ENCODE measurements around the gene SRBD1. TPM values are rescaled to one million over a fixed set of nuclear protein-coding genes. Genes with fewer than 3 reads are reported as not detected.

Gene SRBD1
- total RNA-seq, result 11.6 and 18.7 TPM in 2 replicates
- 9.6 and 10.1 TPM in 2 replicates for polyA plus RNA-seq
- 9.8 and 10.1 TPM in 2 replicates for polyA plus RNA-seq (2012)
- polyA minus RNA-seq (ENCODE audit: low replicate concordance), result 0.12 and 6.6 TPM in 2 replicates

- TF ChIP-seq CTCF (conservative IDR thresholded peaks at IDR 0.05 in 1 of 2, IDR thresholded peaks at IDR 0.05 in 1 of 2; ENCODE audit: low read depth in 1 of 2, low read length in 2 of 2) (no peak), EZH2 (IDR thresholded peaks at IDR 0.05; ENCODE audit: low read length, missing control alignments) (no peak)
- no peaks in the 10 kb centered on the region for H3K27me3 ChIP-seq (ENCODE audit: control insufficient read depth, insufficient read depth, low read length)
- peak within 1 kb of the TSS; percentile 37 to 90 (median 64) for H3K4me3 ChIP-seq (replicated peaks in 1 of 4; ENCODE audit: control extremely low read depth in 1 of 4, insufficient read depth in 1 of 4, low read depth in 3 of 4, low read length in 4 of 4)
- H3K4me1 ChIP-seq (ENCODE audit: control insufficient read depth, extremely low read depth, insufficient read depth, low read length), result no peaks in the 10 kb centered on the region
- no peaks in the 10 kb centered on the region for H3K9me3 ChIP-seq (ENCODE audit: control insufficient read depth, insufficient read depth, low read depth, low read length)
- no peaks in the 10 kb centered on the region for H3K36me3 ChIP-seq (ENCODE audit: control insufficient read depth, insufficient read depth, low read length)
- no peaks in the 10 kb centered on the region for H4K20me1 ChIP-seq (ENCODE audit: control insufficient read depth, extremely low read depth, insufficient read depth, low read length)
- H3K27ac ChIP-seq (ENCODE audit: insufficient read depth, low read length), result peak within 1 kb of the TSS; percentile 65
- DNase-seq (ENCODE audit: low read depth in 2 of 2), result peak; percentile 89 to 94
- H3K79me2 ChIP-seq (ENCODE audit: control insufficient read depth, insufficient read depth, low read length), result peaks cover 11% of the 10 kb centered on the region
- H2AFZ ChIP-seq (ENCODE audit: low read length), result peak within 1 kb of the TSS; percentile 72
- peak within 1 kb of the TSS; percentile 85 for H3K4me2 ChIP-seq (ENCODE audit: extremely low read depth, insufficient read depth, low read length)
- peak within 1 kb of the TSS; percentile 21 for H3K9ac ChIP-seq (ENCODE audit: insufficient read depth, low read length)
These were observed at the start of gene SRBD1 for GRCh38 chr2:45611020-45611859. Gene SRBD1 (minus strand): TSS chr2:45611267. CDS start chr2:45605441, 5,826 bp downstream.

- H3K79me2 ChIP-seq (ENCODE audit: control insufficient read depth, insufficient read depth, low read length), result peaks cover 41% of the 10 kb centered on the region
- H4K20me1 ChIP-seq (ENCODE audit: control insufficient read depth, extremely low read depth, insufficient read depth, low read length), result no peaks in the 10 kb centered on the region
- H3K4me2 ChIP-seq (ENCODE audit: extremely low read depth, insufficient read depth, low read length), result no peak overlapping the region
These were observed 43.2 kb upstream of the SRBD1 start for GRCh38 chr2:45654250-45654649.

More at GRCh38 chr2:45654250-45654649, 43.2 kb upstream of the SRBD1 start:
- no peaks in the 10 kb centered on the region for H3K36me3 ChIP-seq (ENCODE audit: control insufficient read depth, insufficient read depth, low read length)
- no peak for DNase-seq (ENCODE audit: low read depth in 2 of 2)
- no peak overlapping the region for H3K9ac ChIP-seq (ENCODE audit: insufficient read depth, low read length)
- H3K4me1 ChIP-seq (ENCODE audit: control insufficient read depth, extremely low read depth, insufficient read depth, low read length), result peaks cover 5% of the 10 kb centered on the region
- no peaks in the 10 kb centered on the region for H3K9me3 ChIP-seq (ENCODE audit: control insufficient read depth, insufficient read depth, low read depth, low read length)
- no peak overlapping the region for H2AFZ ChIP-seq (ENCODE audit: low read length)
- no peak overlapping the region for H3K27ac ChIP-seq (ENCODE audit: insufficient read depth, low read length)
- no peaks in the 10 kb centered on the region for H3K27me3 ChIP-seq (ENCODE audit: control insufficient read depth, insufficient read depth, low read length)
- H3K4me3 ChIP-seq (replicated peaks in 1 of 4; ENCODE audit: control extremely low read depth in 1 of 4, insufficient read depth in 1 of 4, low read depth in 3 of 4, low read length in 4 of 4), result peak overlapping the region in 1 of 4 experiments; percentile 91
- no peak for TF ChIP-seq EZH2 (IDR thresholded peaks at IDR 0.05; ENCODE audit: low read length, missing control alignments)
- no peak for TF ChIP-seq CTCF (conservative IDR thresholded peaks at IDR 0.05 in 1 of 2, IDR thresholded peaks at IDR 0.05 in 1 of 2; ENCODE audit: low read depth in 1 of 2, low read length in 2 of 2)

Data from fibroblast of lung (primary cell).